Neutrophil (primary cell): ENCODE results near the gene LILRB3.
A peak's percentile ranks its signal among the peaks of the same experiment; 100 is the strongest.
"Not testable (repeated sequence)": the region's sequence is repeated elsewhere in the genome, so short reads cannot be mapped to it uniquely, and the experiment has no call there.

ENCODE experiments used
- H3K27ac ChIP-seq: fragments of 200-600 bp; sonication (generic); 2 replicates; pipeline ENCODE4 v1.5.1; 2016; ENCODE audit warnings: mild to moderate bottlenecking, moderate library complexity
- H3K27me3 ChIP-seq: fragments of 200-600 bp; sonication (generic); 2 replicates; pipeline ENCODE4 v1.6.0; 2016; ENCODE audit warnings: mild to moderate bottlenecking
- H3K36me3 ChIP-seq: fragments of 200-600 bp; sonication (generic); 2 replicates; pipeline ENCODE4 v1.5.1; 2017
- H3K4me1 ChIP-seq, 2 experiments: fragments of 200-600 bp in 1 of 2; sonication (generic) in 1 of 2; 1 replicate in 1 of 2; 2 replicates in 1 of 2; pipeline versions ENCODE4 v1.5.1 to v1.6.1; 2013 to 2016; ENCODE audit warnings: low read depth in 1 of 2, low read length in 1 of 2, mild to moderate bottlenecking in 1 of 2, moderate library complexity in 1 of 2; ENCODE audit not compliant: control insufficient read depth in 1 of 2, insufficient read depth in 1 of 2
- H3K4me3 ChIP-seq, 2 experiments: fragments of 200-600 bp in 1 of 2; sonication (generic) in 1 of 2; 1 replicate in 1 of 2; 2 replicates in 1 of 2; pipeline ENCODE4 v1.5.1; 2013 to 2016; ENCODE audit warnings: low read depth in 1 of 2, low read length in 1 of 2, mild to moderate bottlenecking in 1 of 2, moderate library complexity in 1 of 2
- H3K9me3 ChIP-seq: fragments of 200-600 bp; sonication (generic); 2 replicates; pipeline ENCODE4 v1.5.1; 2016
- TF ChIP-seq, protein P1 (sequence below): fragments of 200-600 bp; sonication (generic); IDR thresholded peaks from 2 replicates; pipeline ENCODE4 v1.5.1; 2016; ENCODE audit warnings: antibody characterized with exemption

The LILRB3 gene

DNA sequence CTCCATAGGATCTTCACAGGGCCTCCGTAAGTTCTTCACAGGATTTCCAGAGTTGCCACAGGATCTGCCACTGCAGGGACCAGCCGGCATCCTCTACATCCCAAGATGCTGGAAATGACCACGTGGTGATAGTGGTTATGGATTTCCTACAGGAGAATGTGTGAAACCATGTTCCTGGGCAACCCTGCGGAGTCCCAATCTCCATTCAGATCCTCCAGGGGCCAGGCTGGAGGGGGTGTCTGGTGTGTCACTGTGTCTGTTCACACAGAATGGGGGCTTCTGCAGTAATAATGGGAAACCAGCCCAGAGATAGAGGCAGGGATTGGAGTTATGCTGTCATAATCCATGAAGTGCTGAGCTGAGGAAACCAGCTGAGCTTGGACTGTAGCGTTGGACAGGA, 11.1 kb upstream of the LILRB3 start:
- Histone ChIP-seq H3K36me3 (peaks cover 39% of the 10 kb centered on the region), H3K27ac (peak overlapping the region; percentile 59), H3K4me1 (peaks cover 30 to 35% of the 10 kb centered on the region in 2 experiments), H3K27me3 (no peaks in the 10 kb centered on the region), H3K9me3 (no peaks in the 10 kb centered on the region), H3K4me3 (no peak overlapping the region)
- TF ChIP-seq, protein P1, sequence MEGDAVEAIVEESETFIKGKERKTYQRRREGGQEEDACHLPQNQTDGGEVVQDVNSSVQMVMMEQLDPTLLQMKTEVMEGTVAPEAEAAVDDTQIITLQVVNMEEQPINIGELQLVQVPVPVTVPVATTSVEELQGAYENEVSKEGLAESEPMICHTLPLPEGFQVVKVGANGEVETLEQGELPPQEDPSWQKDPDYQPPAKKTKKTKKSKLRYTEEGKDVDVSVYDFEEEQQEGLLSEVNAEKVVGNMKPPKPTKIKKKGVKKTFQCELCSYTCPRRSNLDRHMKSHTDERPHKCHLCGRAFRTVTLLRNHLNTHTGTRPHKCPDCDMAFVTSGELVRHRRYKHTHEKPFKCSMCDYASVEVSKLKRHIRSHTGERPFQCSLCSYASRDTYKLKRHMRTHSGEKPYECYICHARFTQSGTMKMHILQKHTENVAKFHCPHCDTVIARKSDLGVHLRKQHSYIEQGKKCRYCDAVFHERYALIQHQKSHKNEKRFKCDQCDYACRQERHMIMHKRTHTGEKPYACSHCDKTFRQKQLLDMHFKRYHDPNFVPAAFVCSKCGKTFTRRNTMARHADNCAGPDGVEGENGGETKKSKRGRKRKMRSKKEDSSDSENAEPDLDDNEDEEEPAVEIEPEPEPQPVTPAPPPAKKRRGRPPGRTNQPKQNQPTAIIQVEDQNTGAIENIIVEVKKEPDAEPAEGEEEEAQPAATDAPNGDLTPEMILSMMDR, result no peak

DNA sequence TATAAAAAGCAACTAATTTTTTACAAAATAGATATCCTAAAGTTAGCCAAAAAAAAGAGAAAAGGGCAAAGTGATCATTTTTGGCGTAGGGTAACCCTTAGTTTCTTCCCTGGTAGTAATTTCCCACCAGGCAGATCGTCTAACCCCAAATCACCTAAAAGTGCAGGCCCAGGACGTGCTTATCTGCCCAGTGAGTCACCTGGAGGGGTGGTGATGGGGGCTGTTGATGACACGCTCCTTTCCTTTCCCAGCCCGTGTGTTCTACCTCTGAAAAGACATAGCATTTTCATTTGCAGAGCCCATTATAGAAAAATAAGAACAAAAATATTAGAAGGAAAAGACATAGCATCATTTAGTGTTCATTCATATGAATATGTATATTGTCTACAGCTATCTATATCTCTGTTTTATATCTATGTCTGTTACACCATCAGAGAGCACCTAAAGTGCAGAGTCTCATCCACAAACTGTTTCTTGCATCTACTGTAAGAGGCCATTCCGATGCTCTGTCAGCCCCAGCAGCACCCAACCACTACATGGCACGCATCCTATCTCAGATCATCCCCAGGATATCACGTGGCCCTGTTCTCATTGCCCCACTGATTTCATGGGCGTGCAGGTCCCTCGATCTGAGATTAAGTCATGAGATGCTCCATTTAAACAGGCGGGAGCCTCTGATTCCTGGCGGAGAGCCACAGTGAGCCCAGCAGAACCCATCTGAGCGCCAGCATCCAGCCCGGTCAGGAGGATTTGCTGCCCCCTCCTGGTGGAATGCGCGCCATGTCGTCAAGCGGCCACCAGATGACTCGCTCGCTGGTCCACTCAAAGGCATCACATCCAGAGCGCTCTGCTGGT, 8.5 kb upstream of the LILRB3 start:
- Histone ChIP-seq H3K4me1 (peaks cover 28 to 32% of the 10 kb centered on the region in 2 experiments), H3K27ac (peak overlapping the region; percentile 60), H3K27me3 (no peaks in the 10 kb centered on the region), H3K9me3 (no peaks in the 10 kb centered on the region), H3K36me3 (peaks cover 13% of the 10 kb centered on the region), H3K4me3 (peak overlapping the region; percentile 5 to 22)
- TF ChIP-seq, protein P1, result peak; percentile 97

DNA sequence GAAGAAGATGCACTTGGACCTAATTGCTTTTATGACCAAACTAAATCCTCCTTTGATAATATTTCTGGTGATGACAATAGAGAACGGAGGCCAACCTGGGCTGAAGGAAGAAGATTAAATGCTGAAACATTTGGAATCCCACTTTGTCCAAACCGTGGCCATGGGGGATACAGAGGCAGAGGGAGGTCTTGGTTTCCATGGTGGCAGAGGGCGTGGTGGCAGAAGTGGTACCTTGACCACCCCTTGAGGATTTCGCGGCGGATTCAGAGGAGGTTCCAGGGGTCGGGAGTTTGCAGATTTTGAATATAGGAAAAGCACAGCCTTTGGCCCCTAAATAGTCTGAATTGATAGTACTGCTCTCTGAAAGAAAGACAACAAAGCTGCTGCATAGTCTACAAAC, 7.2 kb upstream of the LILRB3 start:
- H3K27ac ChIP-seq, result no peak overlapping the region
- H3K4me3 ChIP-seq, result no peak overlapping the region
- H3K36me3 ChIP-seq, result no peaks in the 10 kb centered on the region
- peaks cover 28 to 31% of the 10 kb centered on the region in 2 experiments for H3K4me1 ChIP-seq
- TF ChIP-seq, protein P1, result no peak
- no peaks in the 10 kb centered on the region for H3K27me3 ChIP-seq
- H3K9me3 ChIP-seq, result no peaks in the 10 kb centered on the region

DNA sequence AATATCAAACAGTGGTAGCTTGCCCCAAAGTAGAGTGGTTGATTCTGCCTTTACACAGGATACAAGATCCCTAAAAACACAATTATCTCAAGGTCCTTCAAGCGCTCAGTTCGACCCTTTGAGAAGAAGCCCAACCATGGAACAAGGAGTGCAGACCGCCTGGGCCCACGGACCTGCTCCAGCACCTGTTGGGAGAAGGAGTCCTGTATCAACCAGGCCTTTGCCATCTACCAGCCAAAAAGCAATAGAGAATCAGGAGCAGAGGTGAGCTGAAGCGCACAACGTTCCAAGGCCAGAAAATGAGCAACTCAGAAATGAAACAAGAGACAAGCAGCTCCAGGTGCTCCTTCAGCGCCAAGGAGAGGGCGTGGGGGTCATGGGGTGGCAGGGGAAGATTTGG, 6.3 kb upstream of the LILRB3 start:
- Histone ChIP-seq H3K4me1 (peaks cover 20 to 23% of the 10 kb centered on the region in 2 experiments), H3K27me3 (no peaks in the 10 kb centered on the region), H3K36me3 (no peaks in the 10 kb centered on the region), H3K4me3 (no peak overlapping the region), H3K9me3 (no peaks in the 10 kb centered on the region), H3K27ac (no peak overlapping the region)
- TF ChIP-seq, protein P1, result no peak

DNA sequence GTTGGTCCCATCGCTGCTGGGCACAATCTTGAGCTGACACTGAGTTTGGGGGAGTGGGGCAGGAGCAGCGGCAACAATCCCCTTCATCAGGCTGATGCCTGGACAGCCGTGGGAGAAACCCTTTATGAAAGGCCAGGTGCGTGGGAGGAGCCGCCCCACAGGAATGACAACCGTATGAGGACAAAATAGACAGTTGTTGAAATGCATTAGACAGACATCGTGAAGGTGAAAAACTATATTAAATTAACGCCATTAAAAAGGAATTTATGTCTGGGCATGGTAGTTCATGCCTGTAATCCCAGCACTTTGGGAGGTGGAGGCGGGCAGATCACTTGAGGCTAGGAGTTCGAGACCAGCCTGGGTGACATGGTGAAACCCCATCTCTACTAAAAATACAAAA, 1.8 kb upstream of the LILRB3 start:
- H3K27me3 ChIP-seq, H3K4me3 ChIP-seq, H3K9me3 ChIP-seq, H3K27ac ChIP-seq: not testable (repeated sequence)
- Histone ChIP-seq H3K4me1 (peaks cover 33 to 37% of the 10 kb centered on the region in 2 experiments), H3K36me3 (peaks cover 20% of the 10 kb centered on the region)

DNA sequence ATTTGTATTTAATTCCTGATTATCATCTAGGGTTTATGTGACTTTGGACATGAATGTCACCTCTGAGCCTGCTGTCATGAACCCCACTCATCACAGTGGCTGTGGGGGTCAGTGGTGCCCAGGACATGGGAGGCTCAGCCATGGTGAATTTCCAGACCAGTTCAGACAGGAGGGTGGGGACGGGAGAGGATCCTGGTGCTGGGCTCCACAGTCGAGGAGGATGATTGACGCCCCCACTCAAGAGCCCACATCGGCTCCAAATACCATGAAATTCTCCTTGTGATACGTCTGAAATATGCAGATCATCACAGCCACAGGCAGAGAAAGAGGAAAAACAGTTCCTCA, 1.1 kb upstream of the LILRB3 start:
- not testable (repeated sequence) for H3K27me3 ChIP-seq, H3K9me3 ChIP-seq
- H3K27ac ChIP-seq, result peak overlapping the region; percentile 92
- H3K4me1 ChIP-seq, result peaks cover 40 to 44% of the 10 kb centered on the region in 2 experiments
- peaks cover 27% of the 10 kb centered on the region for H3K36me3 ChIP-seq
- H3K4me3 ChIP-seq, result peak overlapping the region in 1 of 2 experiments; percentile 88

DNA sequence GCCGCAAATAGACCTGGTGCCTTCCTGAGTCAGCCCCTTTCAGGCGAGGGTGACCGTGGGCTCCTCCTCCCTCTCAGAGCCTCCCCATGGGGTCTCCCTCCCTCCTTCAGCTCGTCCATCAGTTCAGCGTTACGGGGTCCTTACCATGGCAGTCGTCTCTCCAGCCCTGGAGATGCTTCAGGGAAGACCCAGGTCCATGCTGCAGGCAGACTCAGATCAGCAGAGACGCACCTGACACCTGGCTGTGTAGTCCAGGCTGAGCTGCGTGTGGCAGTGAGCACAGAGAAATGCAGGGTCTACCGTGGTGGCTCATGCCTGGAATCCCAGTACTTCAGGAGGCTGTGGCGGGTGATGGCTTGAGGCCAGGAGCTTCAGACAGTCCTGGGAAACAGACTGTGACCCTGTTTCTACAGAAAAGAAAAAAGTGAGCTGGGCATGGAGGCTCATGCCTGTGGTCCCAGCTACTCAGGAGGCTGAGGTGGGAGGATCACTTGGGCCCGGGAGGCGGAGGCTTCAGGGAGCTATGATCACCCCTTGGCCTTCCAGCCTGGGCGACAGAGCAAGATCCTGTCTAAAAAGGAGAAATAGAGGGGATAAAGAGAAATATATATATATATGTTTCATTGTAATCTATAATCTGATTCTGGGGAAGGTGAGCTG, 600 bp upstream of the LILRB3 start:
- Histone ChIP-seq H3K36me3 (peaks cover 32% of the 10 kb centered on the region), H3K27ac (peak overlapping the region; percentile 92), H3K4me3 (peak overlapping the region; percentile 82 to 88), H3K4me1 (peaks cover 45 to 49% of the 10 kb centered on the region in 2 experiments)
- not testable (repeated sequence) for H3K9me3 ChIP-seq, H3K27me3 ChIP-seq

DNA sequence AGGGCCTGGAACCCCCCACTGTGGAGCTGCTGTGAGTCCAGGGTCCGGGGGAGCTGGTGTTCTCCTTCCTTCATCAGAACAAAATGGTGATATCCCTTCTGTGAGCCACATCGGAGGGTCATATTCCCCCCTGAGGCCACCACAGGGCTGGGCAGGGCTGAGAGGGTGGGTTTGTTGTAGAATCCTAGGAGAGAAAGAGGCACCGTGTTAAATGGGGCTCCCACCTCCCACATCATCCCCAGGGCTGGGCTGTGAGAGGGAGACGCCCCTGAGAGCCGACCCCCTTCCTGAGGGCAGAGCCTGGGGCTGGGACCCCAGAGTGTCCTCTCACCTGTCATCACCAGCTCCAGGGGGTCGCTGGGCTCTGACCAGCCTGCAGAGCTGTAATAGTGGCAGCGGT, 860 bp downstream of the LILRB3 start:
- H3K27me3 ChIP-seq, H3K9me3 ChIP-seq: not testable (repeated sequence)
- Histone ChIP-seq H3K36me3 (peaks cover 46% of the 10 kb centered on the region), H3K27ac (peak overlapping the region; percentile 92), H3K4me1 (peaks cover 53 to 57% of the 10 kb centered on the region in 2 experiments), H3K4me3 (peak overlapping the region; percentile 82 to 88)

DNA sequence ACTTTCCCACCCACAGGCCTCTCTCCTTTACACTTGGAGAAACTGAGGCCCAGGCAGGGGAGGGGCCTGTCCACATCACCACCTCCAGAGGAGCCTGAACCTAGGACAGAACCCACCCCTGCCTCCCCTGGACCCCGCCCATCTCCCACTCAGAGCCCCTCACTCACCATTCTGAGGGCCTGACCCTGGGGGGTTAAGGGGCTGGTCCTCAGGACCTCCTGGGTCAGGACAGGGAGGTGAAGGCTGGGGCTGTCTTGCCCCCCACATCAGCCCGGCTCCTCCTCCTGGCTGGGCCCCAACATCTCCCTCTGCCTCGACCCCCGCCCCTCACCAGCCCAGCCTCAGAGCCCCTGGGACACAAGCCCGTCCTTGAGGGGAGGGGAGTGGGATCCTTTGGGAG, 3.1 kb downstream of the LILRB3 start:
- H3K27me3 ChIP-seq, H3K9me3 ChIP-seq: not testable (repeated sequence)
- peaks cover 68 to 73% of the 10 kb centered on the region in 2 experiments for H3K4me1 ChIP-seq
- peak overlapping the region; percentile 32 to 35 for H3K4me3 ChIP-seq
- peaks cover 66% of the 10 kb centered on the region for H3K36me3 ChIP-seq
- peak overlapping the region; percentile 79 for H3K27ac ChIP-seq
